ENCODE results near the gene IWS1.

DNA sequence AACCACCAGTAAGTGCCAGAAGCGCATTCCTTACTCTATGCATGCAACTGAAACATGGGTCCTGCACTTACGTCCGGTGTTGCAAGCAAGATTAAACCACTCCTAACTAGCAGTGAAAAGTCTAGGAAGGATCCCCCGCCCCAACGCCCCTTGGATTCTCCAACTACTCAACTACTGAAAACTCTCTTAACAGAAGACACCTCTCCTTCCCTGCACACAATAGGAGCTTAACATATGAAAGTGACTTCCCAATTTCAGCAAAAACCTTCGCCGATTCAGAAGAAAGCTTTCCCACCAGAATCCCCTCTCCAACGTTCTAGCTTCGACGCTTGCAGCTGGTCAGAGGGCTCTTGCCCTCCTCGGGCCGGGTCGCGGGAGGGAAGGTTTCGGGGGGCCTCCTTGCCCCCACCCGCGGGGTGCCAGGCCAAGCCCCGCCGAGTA, 578 bp downstream of the IWS1 start:
- no peak for TF ChIP-seq POLR2AphosphoS5 (IDR thresholded peaks at IDR 0.05; ENCODE audit: low read depth, low read length)
- no peak for TF ChIP-seq POLR2A (IDR thresholded peaks at IDR 0.05; ENCODE audit: low read depth, low read length)
- no peak for TF ChIP-seq TAF1 (IDR thresholded peaks at IDR 0.05; ENCODE audit: borderline replicate concordance, low read depth, low read length)

Measured in GM12892 (cell line).